SK-N-SH (cell line): ENCODE data around the gene DSCAM. TPM values are rescaled to one million over a fixed set of nuclear protein-coding genes. Genes with fewer than 3 reads are reported as not detected.

Experiments used
- CTCF ChIA-PET: fragments of 300-600, 350-600 bp; formaldehyde crosslinking; extraction: SDS; loops from one replicate; lab custom pipeline; 2021; lab: Yijun Ruan, JAX
- POLR2A ChIA-PET: fragments of 350-600 bp; sonication (Branson Sonifier 250); formaldehyde crosslinking; extraction: SDS; loops from one replicate; lab custom pipeline; 2020; ENCODE audit warnings: antibody characterized with exemption, inconsistent platforms; lab: Yijun Ruan, JAX
- DNase-seq: peaks from one replicate; pipeline ENCODE4 v3.0.0; 2012
- H2AFZ ChIP-seq: fragments of 200-600 bp; sonication (generic); 2 replicates; pipeline ENCODE4 v1.8.1; 2016; ENCODE audit warnings: antibody characterized with exemption, mild to moderate bottlenecking, low read depth
- H3F3A ChIP-seq: fragments of 200-600 bp; sonication (generic); replicated peaks from 2 replicates; pipeline ENCODE3; 2016; ENCODE audit warnings: antibody characterized with exemption, mild to moderate bottlenecking; ENCODE audit not compliant: insufficient read depth
- H3K27ac ChIP-seq, 2 experiments: fragments of 200-500 bp in 1 of 2; fragments of 200-600 bp in 1 of 2; sonication (Bioruptor generic) in 1 of 2; sonication (generic), shearing (Covaris generic) in 1 of 2; 2 replicates each; pipeline versions ENCODE4 v1.5.1 to v1.6.1; 2014 to 2016; ENCODE audit warnings: low read depth in 2 of 2, inconsistent platforms in 1 of 2, low read length in 1 of 2, mild to moderate bottlenecking in 1 of 2, mixed read lengths in 1 of 2
- H3K27me3 ChIP-seq: fragments of 200-600 bp; sonication (generic), shearing (Covaris generic); 2 replicates; pipeline ENCODE4 v1.6.1; 2016; ENCODE audit warnings: mixed run types; ENCODE audit not compliant: insufficient read depth
- H3K36me3 ChIP-seq, 2 experiments: fragments of 200-500 bp in 1 of 2; fragments of 200-600 bp in 1 of 2; sonication (Bioruptor generic) in 1 of 2; sonication (generic) in 1 of 2; replicated peaks in 1 of 2; 2 replicates each; pipeline versions ENCODE3 to v1.5.1; 2014 to 2016; ENCODE audit warnings: low read length in 1 of 2, mild to moderate bottlenecking in 1 of 2; ENCODE audit not compliant: insufficient read depth in 2 of 2, control insufficient read depth in 1 of 2
- H3K4me1 ChIP-seq, 2 experiments: fragments of 200-500 bp in 1 of 2; fragments of 200-600 bp in 1 of 2; sonication (Bioruptor generic) in 1 of 2; sonication (generic), shearing (Covaris generic) in 1 of 2; 2 replicates each; pipeline versions ENCODE4 v1.5.1 to v1.6.1; 2014 to 2016; ENCODE audit warnings: low read depth in 1 of 2, low read length in 1 of 2, mixed run types in 1 of 2; ENCODE audit not compliant: insufficient read depth in 2 of 2, control insufficient read depth in 1 of 2
- H3K4me2 ChIP-seq: fragments of 200-600 bp; sonication (generic), shearing (Covaris generic); 2 replicates; pipeline ENCODE4 v1.6.1; 2017; ENCODE audit warnings: mixed run types
- H3K4me3 ChIP-seq, 2 experiments: fragments of 200-500 bp in 1 of 2; fragments of 200-600 bp in 1 of 2; sonication (Bioruptor generic) in 1 of 2; sonication (generic), shearing (Covaris generic) in 1 of 2; 2 replicates each; pipeline versions ENCODE4 v1.5.1 to v1.8.1; 2014 to 2016; ENCODE audit warnings: low read depth in 2 of 2, inconsistent platforms in 1 of 2, low read length in 1 of 2, mild to moderate bottlenecking in 1 of 2, mixed read lengths in 1 of 2, moderate library complexity in 1 of 2
- H3K79me2 ChIP-seq: fragments of 200-600 bp; sonication (generic); 2 replicates; pipeline ENCODE4 v1.8.1; 2017; ENCODE audit warnings: mild to moderate bottlenecking; ENCODE audit not compliant: insufficient read depth
- H3K9ac ChIP-seq: fragments of 200-600 bp; sonication (generic); 2 replicates; pipeline ENCODE4 v1.6.1; 2017; ENCODE audit warnings: mixed run types
- H3K9me2 ChIP-seq: fragments of 200-600 bp; sonication (generic); 2 replicates; pipeline ENCODE4 v1.6.1; 2017; ENCODE audit warnings: mixed run types
- H3K9me3 ChIP-seq: fragments of 200-600 bp; sonication (generic); 2 replicates; pipeline ENCODE4 v1.6.1; 2017; ENCODE audit warnings: mixed run types, mild to moderate bottlenecking, moderate library complexity
- H4K20me1 ChIP-seq: fragments of 200-600 bp; sonication (generic); 2 replicates; pipeline ENCODE4 v1.6.1; 2017; ENCODE audit warnings: mild to moderate bottlenecking, mixed run types; ENCODE audit not compliant: insufficient read depth
- CTCF ChIP-seq: fragments of 200-600 bp; sonication (generic); IDR thresholded peaks from 2 replicates; pipeline ENCODE4 v1.6.1; 2017; ENCODE audit warnings: antibody characterized with exemption, mild to moderate bottlenecking, moderate library complexity
- EZH2phosphoT487 ChIP-seq: fragments of 200-600 bp; sonication (generic); IDR thresholded peaks from 2 replicates; pipeline ENCODE4 v1.6.1; 2017; ENCODE audit warnings: low read depth, mixed run types, mild to moderate bottlenecking, antibody characterized with exemption, moderate library complexity, borderline replicate concordance
- IRF3 ChIP-seq: fragments of 150-350 bp; IDR thresholded peaks from 2 replicates; pipeline ENCODE4 v1.6.1; 2016; ENCODE audit warnings: mild to moderate bottlenecking, low read depth, low read length
- MAX ChIP-seq: IDR thresholded peaks from 2 replicates; pipeline ENCODE4 v1.4.0; 2012; ENCODE audit warnings: low read depth
- MEF2A ChIP-seq: IDR thresholded peaks from 2 replicates; pipeline ENCODE4 v1.4.0; 2012; ENCODE audit warnings: low read depth, borderline replicate concordance
- MXI1 ChIP-seq: IDR thresholded peaks from 2 replicates; pipeline ENCODE4 v1.6.1; 2012; ENCODE audit warnings: mild to moderate bottlenecking, low read depth, low read length, improper control_type of control experiment
- NFIC ChIP-seq: IDR thresholded peaks from 2 replicates; pipeline ENCODE4 v1.4.0; 2012; ENCODE audit warnings: borderline replicate concordance
- PBX3 ChIP-seq: IDR thresholded peaks from 2 replicates; pipeline ENCODE4; 2012
- POLR2AphosphoS5 ChIP-seq: IDR thresholded peaks from 2 replicates; pipeline ENCODE4 v1.6.1; 2012; ENCODE audit warnings: low read depth, low read length
- RAD21 ChIP-seq: IDR thresholded peaks from 2 replicates; pipeline ENCODE4 v1.6.1; 2012; ENCODE audit warnings: mild to moderate bottlenecking, low read length
- RFX5 ChIP-seq: IDR thresholded peaks from 2 replicates; pipeline ENCODE4 v1.6.1; 2012; ENCODE audit warnings: mild to moderate bottlenecking, improper control_type of control experiment, low read length
- TAF1 ChIP-seq: IDR thresholded peaks from 2 replicates; pipeline ENCODE4 v1.6.1; 2012; ENCODE audit warnings: low read depth, mild to moderate bottlenecking, low read length, moderate library complexity, borderline replicate concordance
- YY1 ChIP-seq: IDR thresholded peaks from 2 replicates; pipeline ENCODE4 v1.4.0; 2012; ENCODE audit warnings: low read depth, mild to moderate bottlenecking
- ZBTB33 ChIP-seq: IDR thresholded peaks from 2 replicates; pipeline ENCODE4 v1.4.0; 2012; ENCODE audit warnings: low read depth, borderline replicate concordance
- WGBS: methylation state at CpG from one replicate; pipeline ENCODE4 v1.1.6; 2017; ENCODE audit warnings: low lambda C conversion rate; 5-methylcytosine and 5-hydroxymethylcytosine counted together
- polyA plus RNA-seq, 3 experiments: library from polyadenylated mRNA; depleted of rRNA; stranded (reverse); fragments of >200 nt; gene quantifications; 2 replicates each; pipeline ENCODE4 v1.2.3, GENCODE V29; 2012

DSCAM gene
- polyA plus RNA-seq, 1 of the 3 experiments (the other 2 are of a cell fraction) = not detected

GRCh38 chr21:40563900-40564299 is 283.1 kb downstream of the DSCAM start:
- no peak for DNase-seq
- Histone ChIP-seq H3K9ac (no peak overlapping the region), H3K79me2 (no peaks in the 10 kb centered on the region), H3F3A (no peaks in the 10 kb centered on the region), H3K9me3 (no peaks in the 10 kb centered on the region)
- WGBS = 62% methylated on average over 4 of the region's 4 CpGs
- CTCF ChIA-PET = no interaction called here
- TF ChIP-seq CTCF (no peak), NFIC (no peak), PBX3 (no peak), MXI1 (no peak), RAD21 (no peak), RFX5 (no peak), IRF3 (no peak), MAX (no peak), POLR2AphosphoS5 (no peak), TAF1 (no peak), ZBTB33 (no peak), YY1 (no peak), EZH2phosphoT487 (no peak), MEF2A (no peak)
- TF ChIP-seq, all 33 proteins: peak for 0
- Histone ChIP-seq H4K20me1 (no peaks in the 10 kb centered on the region), H3K36me3 (no peaks in the 10 kb centered on the region), H3K4me3 (no peak overlapping the region), H2AFZ (no peak overlapping the region), H3K4me2 (no peak overlapping the region), H3K27ac (no peak overlapping the region), H3K4me1 (peaks cover 0 to 3% of the 10 kb centered on the region in 2 experiments; a peak in 1 of 4 replicates), H3K9me2 (no peaks in the 10 kb centered on the region), H3K27me3 (no peaks in the 10 kb centered on the region)
- POLR2A ChIA-PET = no interaction called here
